ENCODE data around the gene AGRN.

Gene AGRN

GRCh38 chr1:1040004-1040991, 20.4 kb downstream of the AGRN start:
- DNase-seq = peak; percentile 85

- DNase-seq = no peak
Observed at GRCh38 chr1:1041092-1041523, 21.2 kb downstream of the AGRN start.

DNA sequence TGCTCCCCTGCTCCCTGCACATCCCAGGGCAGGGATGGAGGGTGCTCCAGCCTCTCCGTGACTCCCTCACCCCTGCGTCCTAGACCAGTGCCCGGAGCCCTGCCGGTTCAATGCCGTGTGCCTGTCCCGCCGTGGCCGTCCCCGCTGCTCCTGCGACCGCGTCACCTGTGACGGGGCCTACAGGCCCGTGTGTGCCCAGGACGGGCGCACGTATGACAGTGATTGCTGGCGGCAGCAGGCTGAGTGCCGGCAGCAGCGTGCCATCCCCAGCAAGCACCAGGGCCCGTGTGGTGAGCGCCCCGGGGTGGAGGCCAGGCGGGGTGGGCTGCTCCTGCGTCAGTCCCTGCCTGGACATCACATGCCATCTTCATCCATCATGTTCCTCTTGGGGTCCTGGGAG, 22.0 kb downstream of the AGRN start:
- DNase-seq = no peak

DNA sequence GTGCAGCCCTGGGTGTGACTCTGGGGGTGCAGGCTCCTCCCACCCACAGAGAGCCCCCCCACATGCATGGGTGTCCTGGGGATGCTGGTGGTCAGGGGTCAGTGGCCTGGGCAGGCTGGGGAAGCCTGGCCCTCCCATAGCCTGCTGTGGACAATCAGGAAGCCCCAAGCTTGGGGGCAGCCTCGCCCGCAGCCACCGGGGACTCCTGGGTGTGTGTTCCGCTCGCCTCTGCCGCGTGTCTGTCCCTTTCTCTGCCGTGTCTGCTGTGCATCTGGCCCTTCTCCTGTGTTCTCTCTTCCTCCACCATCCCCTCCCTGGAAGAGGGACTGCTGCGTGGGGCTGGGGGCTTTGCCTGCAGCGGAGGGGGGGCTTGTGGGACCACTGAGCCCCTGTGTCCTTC, 22.9 kb downstream of the AGRN start:
- DNase-seq = no peak

DNA sequence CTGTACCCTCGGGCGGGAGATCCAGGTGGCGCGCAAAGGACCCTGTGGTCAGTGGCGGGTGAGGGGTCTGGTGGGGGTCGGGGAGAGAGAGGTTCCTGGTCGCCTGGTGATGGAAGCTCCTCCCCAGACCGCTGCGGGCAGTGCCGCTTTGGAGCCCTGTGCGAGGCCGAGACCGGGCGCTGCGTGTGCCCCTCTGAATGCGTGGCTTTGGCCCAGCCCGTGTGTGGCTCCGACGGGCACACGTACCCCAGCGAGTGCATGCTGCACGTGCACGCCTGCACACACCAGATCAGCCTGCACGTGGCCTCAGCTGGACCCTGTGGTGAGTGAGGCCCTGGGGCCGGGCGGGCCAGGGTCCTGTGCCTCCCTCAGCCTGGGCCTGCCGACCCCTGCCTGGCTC, 23.5 kb downstream of the AGRN start:
- DNase-seq = no peak

DNA sequence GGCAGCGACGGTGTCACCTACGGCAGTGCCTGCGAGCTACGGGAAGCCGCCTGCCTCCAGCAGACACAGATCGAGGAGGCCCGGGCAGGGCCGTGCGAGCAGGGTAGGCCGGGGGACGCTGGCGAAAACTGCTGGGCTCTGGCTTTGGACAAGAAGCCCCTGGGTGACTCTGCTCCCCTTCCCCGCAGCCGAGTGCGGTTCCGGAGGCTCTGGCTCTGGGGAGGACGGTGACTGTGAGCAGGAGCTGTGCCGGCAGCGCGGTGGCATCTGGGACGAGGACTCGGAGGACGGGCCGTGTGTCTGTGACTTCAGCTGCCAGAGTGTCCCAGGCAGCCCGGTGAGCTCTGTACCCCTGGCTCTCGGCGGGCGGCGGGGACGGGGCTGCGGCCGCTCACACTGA, 24.0 kb downstream of the AGRN start:
- no peak for DNase-seq

DNA sequence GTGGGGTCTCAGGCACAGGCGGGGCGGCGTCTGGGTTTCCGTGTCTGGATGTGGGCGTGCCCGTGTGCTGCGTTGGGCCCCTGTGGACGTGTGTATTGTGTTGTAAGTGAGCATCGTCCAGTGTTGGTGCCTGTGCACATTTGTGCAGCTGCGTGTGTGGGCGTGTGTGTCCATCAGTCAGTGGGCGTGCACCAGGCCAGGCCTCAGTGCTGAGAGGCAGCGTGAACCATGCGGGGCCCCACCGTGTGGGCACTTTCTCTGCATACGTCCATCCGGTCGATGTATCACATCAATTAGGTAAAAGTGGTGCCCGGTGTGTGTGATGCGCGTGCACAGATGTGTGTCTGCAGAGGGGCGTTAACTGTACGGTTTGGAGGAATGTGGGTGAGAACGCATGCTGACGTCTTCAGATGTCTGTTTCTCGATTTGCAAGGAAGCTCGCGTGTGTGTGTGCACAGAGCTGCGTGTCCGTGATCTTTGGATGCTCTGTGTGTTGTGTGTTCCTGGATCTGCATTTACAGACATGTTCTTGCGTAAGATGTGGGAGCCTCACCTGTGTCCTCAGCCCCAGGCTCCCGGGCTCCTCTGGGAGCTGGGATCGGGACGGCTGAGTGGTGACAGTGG, 24.6 kb downstream of the AGRN start:
- no peak for DNase-seq

- DNase-seq = no peak
Observed at GRCh38 chr1:1045129-1045528, 25.2 kb downstream of the AGRN start.

- DNase-seq = no peak
Observed at GRCh38 chr1:1046243-1046642, 26.3 kb downstream of the AGRN start.

GRCh38 chr1:1046767-1047166, 26.8 kb downstream of the AGRN start:
- DNase-seq = no peak

DNA sequence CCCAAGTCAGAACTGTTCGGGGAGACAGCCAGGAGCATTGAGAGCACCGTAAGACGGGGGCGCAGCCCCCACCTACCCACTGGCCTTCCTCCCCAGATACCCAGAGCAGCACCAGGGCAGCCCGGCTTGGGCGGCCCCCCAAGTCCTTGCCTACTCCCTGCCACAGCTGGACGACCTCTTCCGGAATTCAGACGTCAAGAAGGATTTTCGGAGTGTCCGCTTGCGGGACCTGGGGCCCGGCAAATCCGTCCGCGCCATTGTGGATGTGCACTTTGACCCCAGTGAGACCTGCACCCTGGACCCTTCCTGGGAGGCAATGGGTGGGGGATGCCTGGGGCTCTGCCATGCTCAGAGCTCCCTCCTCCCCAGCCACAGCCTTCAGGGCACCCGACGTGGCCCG, 27.5 kb downstream of the AGRN start:
- no peak for DNase-seq

DNA sequence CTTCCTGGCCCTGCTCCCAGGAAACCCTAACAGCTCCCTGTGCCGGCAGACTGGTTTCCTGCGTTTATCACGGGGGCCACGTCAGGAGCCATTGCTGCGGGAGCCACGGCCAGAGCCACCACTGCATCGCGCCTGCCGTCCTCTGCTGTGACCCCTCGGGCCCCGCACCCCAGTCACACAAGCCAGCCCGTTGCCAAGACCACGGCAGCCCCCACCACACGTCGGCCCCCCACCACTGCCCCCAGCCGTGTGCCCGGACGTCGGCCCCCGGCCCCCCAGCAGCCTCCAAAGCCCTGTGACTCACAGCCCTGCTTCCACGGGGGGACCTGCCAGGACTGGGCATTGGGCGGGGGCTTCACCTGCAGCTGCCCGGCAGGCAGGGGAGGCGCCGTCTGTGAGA, 28.0 kb downstream of the AGRN start:
- DNase-seq = no peak

- DNase-seq = no peak
Observed at GRCh38 chr1:1048765-1049164, 28.8 kb downstream of the AGRN start.

DNA sequence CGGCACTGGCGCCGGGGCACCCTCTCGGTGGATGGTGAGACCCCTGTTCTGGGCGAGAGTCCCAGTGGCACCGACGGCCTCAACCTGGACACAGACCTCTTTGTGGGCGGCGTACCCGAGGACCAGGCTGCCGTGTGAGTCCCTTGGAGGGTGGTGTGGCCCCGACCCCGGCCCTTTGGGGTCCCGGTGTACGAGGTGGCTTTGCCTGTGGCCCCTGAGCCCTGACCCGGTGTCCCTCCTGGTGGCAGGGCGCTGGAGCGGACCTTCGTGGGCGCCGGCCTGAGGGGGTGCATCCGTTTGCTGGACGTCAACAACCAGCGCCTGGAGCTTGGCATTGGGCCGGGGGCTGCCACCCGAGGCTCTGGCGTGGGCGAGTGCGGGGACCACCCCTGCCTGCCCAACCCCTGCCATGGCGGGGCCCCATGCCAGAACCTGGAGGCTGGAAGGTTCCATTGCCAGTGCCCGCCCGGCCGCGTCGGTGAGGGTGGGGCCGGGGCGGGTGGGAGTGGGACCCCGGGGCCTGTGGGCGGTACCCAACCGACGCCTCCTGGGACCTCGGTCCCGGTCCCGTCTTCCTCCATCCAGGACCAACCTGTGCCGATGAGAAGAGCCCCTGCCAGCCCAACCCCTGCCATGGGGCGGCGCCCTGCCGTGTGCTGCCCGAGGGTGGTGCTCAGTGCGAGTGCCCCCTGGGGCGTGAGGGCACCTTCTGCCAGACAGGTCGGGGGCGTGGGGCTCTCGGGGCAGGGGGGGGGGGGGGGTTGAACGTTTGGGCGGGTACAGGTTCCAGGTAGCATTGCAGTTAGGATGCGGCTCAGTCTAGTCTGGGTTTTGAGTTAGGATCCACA, 29.6 kb downstream of the AGRN start:
- DNase-seq = no peak

GRCh38 chr1:1050577-1051052, 30.7 kb downstream of the AGRN start:
- DNase-seq = no peak

- DNase-seq = no peak
Observed at GRCh38 chr1:1051127-1051810, 31.3 kb downstream of the AGRN start.

DNA sequence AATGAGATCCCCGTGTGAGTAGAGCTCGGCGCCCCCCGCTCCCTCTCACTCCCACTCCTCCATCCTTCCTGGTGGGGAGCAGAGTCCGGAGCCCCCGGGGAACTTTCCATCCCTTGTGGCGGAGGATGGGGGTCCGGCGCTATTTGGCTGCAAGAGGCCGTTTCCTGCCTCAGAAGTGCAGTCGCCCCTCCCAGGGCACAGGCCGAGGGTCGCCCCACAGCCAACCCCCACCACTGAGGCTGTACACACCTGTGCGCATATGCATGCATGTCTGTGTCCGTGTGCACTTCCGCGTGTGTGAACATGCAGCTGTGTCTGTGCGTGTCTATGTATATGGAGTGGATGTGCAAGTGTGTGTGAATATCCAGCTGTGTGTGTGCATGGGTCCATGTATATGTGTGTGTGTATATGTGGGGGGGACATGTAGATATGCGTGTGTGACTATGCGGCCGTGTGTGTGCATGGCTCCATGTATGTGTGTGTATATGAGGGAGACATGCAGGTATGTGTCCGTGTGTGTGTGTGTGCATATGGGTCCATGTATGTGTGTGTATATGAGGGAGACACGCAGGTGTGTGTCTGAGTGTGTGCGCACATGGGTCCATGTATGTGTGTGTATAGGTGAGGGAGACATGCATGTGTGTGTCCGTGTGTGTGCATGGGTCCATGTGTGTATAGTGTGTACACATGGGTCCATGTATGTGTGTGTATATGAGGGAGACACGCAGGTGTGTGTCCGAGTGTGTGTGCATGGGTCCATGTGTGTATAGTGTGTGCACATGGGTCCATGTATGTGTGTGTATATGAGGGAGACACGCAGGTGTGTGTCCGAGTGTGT, 32.3 kb downstream of the AGRN start:
- DNase-seq = no peak

DNA sequence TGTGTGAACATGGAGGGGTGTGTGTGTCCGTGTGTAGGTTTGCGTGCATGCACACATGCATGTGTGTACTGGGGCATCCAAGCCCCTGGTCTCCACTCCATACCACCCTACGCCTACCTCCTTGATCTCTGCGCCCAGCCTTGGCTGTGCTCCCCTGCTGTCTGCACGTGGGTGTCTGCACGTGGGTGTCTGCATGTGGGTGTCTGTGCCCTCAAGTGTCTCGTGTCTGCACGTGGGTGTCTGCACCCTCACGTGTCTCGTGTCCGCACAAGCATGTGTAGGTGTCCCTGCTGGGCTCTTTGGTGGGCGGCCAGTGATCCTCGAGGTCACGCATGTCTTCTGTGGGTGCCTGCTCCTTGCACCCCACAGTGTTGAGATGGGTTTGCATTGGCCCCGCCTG, 33.1 kb downstream of the AGRN start:
- DNase-seq = no peak

DNA sequence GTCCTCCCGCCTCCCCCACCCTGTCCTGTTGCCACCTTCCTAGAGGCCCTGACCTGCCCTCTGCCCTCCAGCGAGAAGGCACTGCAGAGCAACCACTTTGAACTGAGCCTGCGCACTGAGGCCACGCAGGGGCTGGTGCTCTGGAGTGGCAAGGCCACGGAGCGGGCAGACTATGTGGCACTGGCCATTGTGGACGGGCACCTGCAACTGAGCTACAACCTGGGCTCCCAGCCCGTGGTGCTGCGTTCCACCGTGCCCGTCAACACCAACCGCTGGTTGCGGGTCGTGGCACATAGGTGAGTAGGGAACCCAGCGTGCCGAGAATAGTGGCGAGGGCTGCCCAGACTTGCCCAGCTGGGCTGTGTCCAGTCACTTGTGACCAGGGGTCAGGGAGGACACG, 33.8 kb downstream of the AGRN start:
- no peak for DNase-seq

DNA sequence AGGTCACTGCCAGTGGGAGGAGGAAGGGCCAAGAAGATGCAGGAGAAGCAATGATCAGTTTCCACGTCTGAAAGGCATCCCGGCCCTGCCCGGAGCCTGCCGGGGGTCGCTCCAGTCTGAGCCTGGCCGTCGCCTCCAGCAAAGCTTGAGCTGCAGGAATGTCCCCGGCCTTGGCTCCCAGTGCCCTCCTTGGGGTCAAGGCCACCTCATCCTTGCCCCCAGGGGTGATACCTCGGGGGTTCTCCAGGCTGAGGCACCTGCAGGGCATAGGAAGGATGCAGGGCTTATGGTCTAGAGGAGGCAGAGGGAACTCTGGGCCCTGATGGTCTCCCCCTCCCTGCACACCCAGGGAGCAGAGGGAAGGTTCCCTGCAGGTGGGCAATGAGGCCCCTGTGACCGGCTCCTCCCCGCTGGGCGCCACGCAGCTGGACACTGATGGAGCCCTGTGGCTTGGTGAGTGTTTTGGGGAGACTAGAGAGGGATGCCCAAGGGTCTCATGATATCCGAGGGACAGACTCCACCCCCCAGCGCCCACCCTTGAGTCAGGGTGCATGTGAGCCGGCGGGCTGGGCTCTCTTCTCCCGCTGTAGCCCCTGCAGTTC, 34.3 kb downstream of the AGRN start:
- DNase-seq = no peak

GRCh38 chr1:1054971-1055370, 35.1 kb downstream of the AGRN start:
- no peak for DNase-seq
